GM12878 (cell line): ENCODE measurements around the gene VWA3B. TPM values are rescaled to one million over a fixed set of nuclear protein-coding genes. Genes with fewer than 3 reads are reported as not detected.

Experiments
- ATAC-seq: fragments of 200-7000 bp; cut with Tn5 transposase; 3 replicates; pipeline ENCODE4 v1.9.1; 2020; ENCODE audit warnings: mild to moderate bottlenecking, moderate library complexity
- BruUV-seq: library from RNA; stranded (reverse); fragments of 400-500 nt; replicated peaks from 2 replicates; lab custom pipeline; 2021; lab: Mats Ljungman, UMichigan
- CTCF ChIA-PET: fragments of 300-600 bp; sonication (Branson Sonifier 250); formaldehyde crosslinking; extraction: SDS; loops from one replicate; lab custom pipeline; 2021; ENCODE audit warnings: inconsistent platforms; lab: Yijun Ruan, JAX
- POLR2A ChIA-PET: fragments of 350-600 bp; formaldehyde crosslinking; extraction: SDS; loops from one replicate; lab custom pipeline; 2021; ENCODE audit warnings: inconsistent platforms; lab: Charles Lee
- RAD21 ChIA-PET: fragments of 300-600 bp; sonication (Branson Sonifier 250); formaldehyde crosslinking; loops from one replicate; lab custom pipeline; 2023; ENCODE audit warnings: antibody characterized with exemption; ENCODE audit not compliant: unreplicated experiment; lab: Charles Lee
- SMC1A ChIA-PET: fragments of 300-600 bp; sonication (Branson Sonifier 250); formaldehyde crosslinking; loops from one replicate; lab custom pipeline; 2023; ENCODE audit not compliant: unreplicated experiment, uncharacterized antibody; lab: Charles Lee
- DNase-seq: peaks from one replicate; pipeline ENCODE4 v3.0.0-alpha.2; 2011; ENCODE audit warnings: low read depth, low spot score
- FAIRE-seq: peaks from 3 replicates; lab custom pipeline; 2011; peaks lifted over from hg19 to GRCh38; lab: Jason Lieb, UNC
- H2AFZ ChIP-seq: 2 replicates; pipeline ENCODE4 v1.6.0; 2011; ENCODE audit warnings: low read depth, low read length, control low read depth; ENCODE audit not compliant: control insufficient read depth
- H3K27ac ChIP-seq: 2 replicates; pipeline ENCODE4 v1.5.1; 2011; ENCODE audit warnings: control low read depth; ENCODE audit not compliant: control insufficient read depth, insufficient read depth
- H3K27me3 ChIP-seq, 2 experiments: replicated peaks in 1 of 2; 2 replicates each; pipeline versions ENCODE4 v1.6.0 to v1.6.1; 2011; ENCODE audit warnings: low read length in 1 of 2; ENCODE audit not compliant: control insufficient read depth in 2 of 2, insufficient read depth in 2 of 2
- H3K36me3 ChIP-seq, 2 experiments: 2 replicates each; pipeline ENCODE4 v1.5.1; 2011; ENCODE audit warnings: low read length in 1 of 2; ENCODE audit not compliant: control insufficient read depth in 2 of 2, insufficient read depth in 2 of 2
- H3K4me1 ChIP-seq: 2 replicates; pipeline ENCODE4 v1.6.1; 2011; ENCODE audit warnings: mild to moderate bottlenecking, low read length, moderate library complexity, mixed read lengths; ENCODE audit not compliant: control insufficient read depth, insufficient read depth
- H3K4me2 ChIP-seq: 2 replicates; pipeline ENCODE4 v1.6.0; 2011; ENCODE audit warnings: control low read depth; ENCODE audit not compliant: control insufficient read depth, insufficient read depth
- H3K4me3 ChIP-seq: fragments of 200-600 bp; sonication (generic); 2 replicates; pipeline ENCODE4 v1.5.1; 2016
- H3K79me2 ChIP-seq: 2 replicates; pipeline ENCODE4 v1.6.0; 2011; ENCODE audit warnings: low read length; ENCODE audit not compliant: control insufficient read depth, insufficient read depth
- H3K9ac ChIP-seq: 2 replicates; pipeline ENCODE4 v1.8.0; 2011; ENCODE audit warnings: low read length, control low read depth, mixed read lengths; ENCODE audit not compliant: control insufficient read depth, insufficient read depth
- H3K9me3 ChIP-seq: replicated peaks from 3 replicates; pipeline ENCODE4 v1.5.1; 2011; ENCODE audit warnings: mild to moderate bottlenecking, low read length; ENCODE audit not compliant: control insufficient read depth, insufficient read depth
- H4K20me1 ChIP-seq: 2 replicates; pipeline ENCODE4 v1.6.0; 2011; ENCODE audit not compliant: control insufficient read depth, insufficient read depth
- CBFB ChIP-seq: IDR thresholded peaks from 2 replicates; pipeline ENCODE4 v1.6.1; 2016; ENCODE audit warnings: antibody characterized with exemption, low read depth
- CHD4 ChIP-seq: fragments of 200-600 bp; sonication (generic); IDR thresholded peaks from 2 replicates; pipeline ENCODE4 v1.6.1; 2016; ENCODE audit warnings: mild to moderate bottlenecking
- EED ChIP-seq: sonication (generic); IDR thresholded peaks from 2 replicates; pipeline ENCODE4 v1.6.1; 2016; ENCODE audit warnings: antibody characterized with exemption, low read depth
- ETV6 ChIP-seq, 2 experiments: fragments of 450-650 bp in 1 of 2; IDR thresholded peaks in 1 of 2; conservative IDR thresholded peaks in 1 of 2; 2 replicates each; pipeline ENCODE4 v1.6.1; 2014; ENCODE audit warnings: antibody characterized with exemption in 1 of 2, borderline replicate concordance in 1 of 2, low read depth in 1 of 2, mild to moderate bottlenecking in 1 of 2, moderate library complexity in 1 of 2
- GATAD2B ChIP-seq: fragments of 450-650 bp; conservative IDR thresholded peaks from 2 replicates; pipeline ENCODE4 v1.6.1; 2017; ENCODE audit warnings: low read depth, mild to moderate bottlenecking, moderate library complexity
- IKZF2 ChIP-seq, 2 experiments: fragments of 450-650 bp; IDR thresholded peaks; 2 replicates each; pipeline ENCODE4 v1.6.1; 2017; ENCODE audit warnings: mild to moderate bottlenecking in 2 of 2, moderate library complexity in 2 of 2
- KAT2A ChIP-seq: conservative IDR thresholded peaks from 2 replicates; pipeline ENCODE4 v1.6.1; 2011; ENCODE audit warnings: low read depth, low read length; ENCODE audit not compliant: control insufficient read depth
- KDM1A ChIP-seq: fragments of 200-600 bp; sonication (generic); IDR thresholded peaks from 2 replicates; pipeline ENCODE4 v1.6.1; 2016; ENCODE audit warnings: borderline replicate concordance
- NR2C2 ChIP-seq: IDR thresholded peaks from 2 replicates; pipeline ENCODE4 v1.6.1; 2011; ENCODE audit warnings: borderline replicate concordance, low read depth; ENCODE audit not compliant: control insufficient read depth, insufficient read length
- RCOR1 ChIP-seq: conservative IDR thresholded peaks from 2 replicates; pipeline ENCODE4 v1.6.1; 2012; ENCODE audit warnings: low read depth, low read length, improper control_type of control experiment
- SIX5 ChIP-seq: IDR thresholded peaks from 2 replicates; pipeline ENCODE4 v1.6.1; 2011; ENCODE audit warnings: mild to moderate bottlenecking, low read depth, low read length, moderate library complexity; ENCODE audit not compliant: severe bottlenecking
- WGBS: methylation state at CpG from one replicate; pipeline ENCODE4 v1.1.6; 2016; ENCODE audit warnings: low lambda C conversion rate; ENCODE audit not compliant: insufficient replicate concordance, insufficient coverage; ENCODE audit errors: missing lambda C conversion rate; 5-methylcytosine and 5-hydroxymethylcytosine counted together
- in situ Hi-C: fragments of 300-500 bp; cut with MboI; formaldehyde crosslinking; loops from 9 replicates; pipeline ENCODE4 v1.14.3; 2018; ENCODE audit warnings: mixed read lengths
- intact Hi-C: fragments of 100-400 bp; cut with micrococcal nuclease; formaldehyde crosslinking; loops from one replicate; pipeline ENCODE4 v1.14.2; 2022; ENCODE audit not compliant: unreplicated experiment
- polyA plus RNA-seq, 11 experiments: library from polyadenylated mRNA; depleted of rRNA in 4 of 11; unstranded in 6 of 11; stranded (reverse) in 5 of 11; fragments of >200 nt; fragmentation: Nextera tagmentation in 4 of 11; fragmentation: Illumina TruSeq in 1 of 11; extraction: Ambion mirVana in 4 of 11; extraction: Trizol in 1 of 11; gene quantifications; 1 replicate in 1 of 11; 2 replicates in 10 of 11; pipeline versions ENCODE4 v1.2.1 to v1.2.3, GENCODE V29; 2011 to 2016; ENCODE audit warnings: inconsistent platforms in 2 of 11, missing spikeins in 2 of 11, low read depth in 1 of 11
- total RNA-seq, 4 experiments: library from RNA; depleted of rRNA in 3 of 4; stranded (reverse); fragments of >200 nt in 3 of 4; fragmentation: Illumina TruSeq in 1 of 4; extraction: Trizol in 1 of 4; gene quantifications; 2 replicates each; pipeline versions ENCODE4 v1.2.1 to v1.2.3, GENCODE V29; 2013 to 2021
- TF ChIP-seq, protein P1 (sequence below): fragments of 450-650 bp; formaldehyde crosslinking; IDR thresholded peaks from 2 replicates; pipeline ENCODE4 v1.4.0; 2020; ENCODE audit warnings: mild to moderate bottlenecking, moderate library complexity

Gene VWA3B
- total and polyA plus RNA-seq, 10 of the 15 experiments (the other 5 are each of a cell fraction or from before 2014, with no cell fraction given) = 0.04 to 0.86 (median 0.19) TPM; not detected in 4

DNA sequence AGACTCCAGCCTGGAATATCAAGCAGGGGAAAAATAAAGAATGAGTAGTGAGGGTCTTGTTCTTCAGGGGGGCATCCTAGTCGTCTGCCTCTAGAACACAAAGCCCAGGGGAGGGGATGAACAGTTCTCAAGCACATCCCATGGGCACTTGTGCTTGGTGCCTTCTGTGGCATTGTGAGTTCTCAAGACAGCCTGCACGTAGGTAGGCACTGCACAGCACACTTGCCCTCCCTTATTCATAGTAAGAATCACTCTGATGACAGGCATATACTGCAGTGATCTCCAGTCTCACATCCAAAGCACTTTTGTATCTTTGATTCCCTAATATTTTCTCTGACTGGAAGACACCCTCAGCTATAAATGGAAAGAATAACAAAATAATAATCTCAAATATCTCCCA is 154.6 kb downstream of the VWA3B start:
- ATAC-seq (no peak), FAIRE-seq (no peak), DNase-seq (no peak)
- CTCF ChIA-PET = no interaction called here
- in situ Hi-C loops (no loop called here), intact Hi-C loops (no loop called here)
- Histone ChIP-seq H2AFZ (no peak overlapping the region), H3K9ac (no peak overlapping the region), H3K79me2 (no peaks in the 10 kb centered on the region), H4K20me1 (no peaks in the 10 kb centered on the region), H3K4me2 (no peak overlapping the region), H3K36me3 (no peaks in the 10 kb centered on the region), H3K9me3 (no peaks in the 10 kb centered on the region), H3K27ac (no peak overlapping the region), H3K4me1 (no peaks in the 10 kb centered on the region), H3K4me3 (no peak overlapping the region), H3K27me3 (no peaks in the 10 kb centered on the region)
- RAD21 ChIA-PET = no interaction called here
- BruUV-seq = no TSS peak
- POLR2A ChIA-PET = no interaction called here
- no peak for TF ChIP-seq EED
- 0% methylated on average over 2 of the region's 2 CpGs for WGBS
- SMC1A ChIA-PET = interaction anchor here (0.6 kb wide), 1 partner anchor 12 kb away, joined by 4 read pairs; no protein-coding TSS in a partner anchor

GRCh38 chr2:98242003-98242402 is 155.0 kb downstream of the VWA3B start:
- H3K36me3 ChIP-seq = no peaks in the 10 kb centered on the region
- no peak for ATAC-seq
- CTCF ChIA-PET = interaction anchor here (0.5 kb wide), 1 partner anchor 327 kb away, joined by 3 read pairs; no protein-coding TSS in a partner anchor
- BruUV-seq = no TSS peak
- intact Hi-C loops = no loop called here
- SMC1A ChIA-PET = no interaction called here
- H3K79me2 ChIP-seq = no peaks in the 10 kb centered on the region
- RAD21 ChIA-PET = no interaction called here
- WGBS = 37% methylated on average over 5 of the region's 5 CpGs
- no peak overlapping the region for H3K9ac ChIP-seq
- DNase-seq = no peak
- no peak for FAIRE-seq
- POLR2A ChIA-PET = no interaction called here
- in situ Hi-C loops = no loop called here
- H3K9me3 ChIP-seq = no peaks in the 10 kb centered on the region; the same call in 2 of the 3 replicates
- H4K20me1 ChIP-seq = no peaks in the 10 kb centered on the region
- H3K27me3 ChIP-seq = no peaks in the 10 kb centered on the region
- TF ChIP-seq KAT2A = no peak
- no peak for TF ChIP-seq RCOR1
- no peak for TF ChIP-seq IKZF2 (IDR thresholded peaks at IDR 0.05)
- TF ChIP-seq, protein P1, sequence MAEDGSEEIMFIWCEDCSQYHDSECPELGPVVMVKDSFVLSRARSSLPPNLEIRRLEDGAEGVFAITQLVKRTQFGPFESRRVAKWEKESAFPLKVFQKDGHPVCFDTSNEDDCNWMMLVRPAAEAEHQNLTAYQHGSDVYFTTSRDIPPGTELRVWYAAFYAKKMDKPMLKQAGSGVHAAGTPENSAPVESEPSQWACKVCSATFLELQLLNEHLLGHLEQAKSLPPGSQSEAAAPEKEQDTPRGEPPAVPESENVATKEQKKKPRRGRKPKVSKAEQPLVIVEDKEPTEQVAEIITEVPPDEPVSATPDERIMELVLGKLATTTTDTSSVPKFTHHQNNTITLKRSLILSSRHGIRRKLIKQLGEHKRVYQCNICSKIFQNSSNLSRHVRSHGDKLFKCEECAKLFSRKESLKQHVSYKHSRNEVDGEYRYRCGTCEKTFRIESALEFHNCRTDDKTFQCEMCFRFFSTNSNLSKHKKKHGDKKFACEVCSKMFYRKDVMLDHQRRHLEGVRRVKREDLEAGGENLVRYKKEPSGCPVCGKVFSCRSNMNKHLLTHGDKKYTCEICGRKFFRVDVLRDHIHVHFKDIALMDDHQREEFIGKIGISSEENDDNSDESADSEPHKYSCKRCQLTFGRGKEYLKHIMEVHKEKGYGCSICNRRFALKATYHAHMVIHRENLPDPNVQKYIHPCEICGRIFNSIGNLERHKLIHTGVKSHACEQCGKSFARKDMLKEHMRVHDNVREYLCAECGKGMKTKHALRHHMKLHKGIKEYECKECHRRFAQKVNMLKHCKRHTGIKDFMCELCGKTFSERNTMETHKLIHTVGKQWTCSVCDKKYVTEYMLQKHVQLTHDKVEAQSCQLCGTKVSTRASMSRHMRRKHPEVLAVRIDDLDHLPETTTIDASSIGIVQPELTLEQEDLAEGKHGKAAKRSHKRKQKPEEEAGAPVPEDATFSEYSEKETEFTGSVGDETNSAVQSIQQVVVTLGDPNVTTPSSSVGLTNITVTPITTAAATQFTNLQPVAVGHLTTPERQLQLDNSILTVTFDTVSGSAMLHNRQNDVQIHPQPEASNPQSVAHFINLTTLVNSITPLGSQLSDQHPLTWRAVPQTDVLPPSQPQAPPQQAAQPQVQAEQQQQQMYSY (CRISPR knock-in tag) = no peak
- no peak for TF ChIP-seq KDM1A
- no peak for TF ChIP-seq EED
- no peak for TF ChIP-seq CBFB
- no peak for TF ChIP-seq GATAD2B
- TF ChIP-seq NR2C2 = no peak
- TF ChIP-seq ETV6 (conservative IDR thresholded peaks at IDR 0.05 in 1 of 2, IDR thresholded peaks at IDR 0.05 in 1 of 2; ENCODE audit: borderline replicate concordance in 1 of 2, low read depth in 1 of 2) = no peak
- TF ChIP-seq SIX5 = no peak
- no peak for TF ChIP-seq CHD4
- H3K4me1 ChIP-seq = no peaks in the 10 kb centered on the region
- H3K4me3 ChIP-seq = no peak overlapping the region
- no peak overlapping the region for H3K4me2 ChIP-seq
- no peak overlapping the region for H2AFZ ChIP-seq
- no peak overlapping the region for H3K27ac ChIP-seq
